SK-N-SH (cell line): ENCODE data around the gene TDP2. TPM values are rescaled to one million over a fixed set of nuclear protein-coding genes. Genes with fewer than 3 reads are reported as not detected.

Source experiments
- CTCF ChIA-PET: fragments of 300-600, 350-600 bp; formaldehyde crosslinking; extraction: SDS; loops from one replicate; lab custom pipeline; 2021; lab: Yijun Ruan, JAX
- POLR2A ChIA-PET: fragments of 350-600 bp; sonication (Branson Sonifier 250); formaldehyde crosslinking; extraction: SDS; loops from one replicate; lab custom pipeline; 2020; ENCODE audit warnings: antibody characterized with exemption, inconsistent platforms; lab: Yijun Ruan, JAX
- DNase-seq: peaks from one replicate; pipeline ENCODE4 v3.0.0; 2012
- H2AFZ ChIP-seq: fragments of 200-600 bp; sonication (generic); 2 replicates; pipeline ENCODE4 v1.8.1; 2016; ENCODE audit warnings: antibody characterized with exemption, mild to moderate bottlenecking, low read depth
- H3F3A ChIP-seq: fragments of 200-600 bp; sonication (generic); replicated peaks from 2 replicates; pipeline ENCODE3; 2016; ENCODE audit warnings: antibody characterized with exemption, mild to moderate bottlenecking; ENCODE audit not compliant: insufficient read depth
- H3K27ac ChIP-seq, 2 experiments: fragments of 200-500 bp in 1 of 2; fragments of 200-600 bp in 1 of 2; sonication (Bioruptor generic) in 1 of 2; sonication (generic), shearing (Covaris generic) in 1 of 2; 2 replicates each; pipeline versions ENCODE4 v1.5.1 to v1.6.1; 2014 to 2016; ENCODE audit warnings: low read depth in 2 of 2, inconsistent platforms in 1 of 2, low read length in 1 of 2, mild to moderate bottlenecking in 1 of 2, mixed read lengths in 1 of 2
- H3K27me3 ChIP-seq: fragments of 200-600 bp; sonication (generic), shearing (Covaris generic); 2 replicates; pipeline ENCODE4 v1.6.1; 2016; ENCODE audit warnings: mixed run types; ENCODE audit not compliant: insufficient read depth
- H3K36me3 ChIP-seq, 2 experiments: fragments of 200-500 bp in 1 of 2; fragments of 200-600 bp in 1 of 2; sonication (Bioruptor generic) in 1 of 2; sonication (generic) in 1 of 2; replicated peaks in 1 of 2; 2 replicates each; pipeline versions ENCODE3 to v1.5.1; 2014 to 2016; ENCODE audit warnings: low read length in 1 of 2, mild to moderate bottlenecking in 1 of 2; ENCODE audit not compliant: insufficient read depth in 2 of 2, control insufficient read depth in 1 of 2
- H3K4me1 ChIP-seq, 2 experiments: fragments of 200-500 bp in 1 of 2; fragments of 200-600 bp in 1 of 2; sonication (Bioruptor generic) in 1 of 2; sonication (generic), shearing (Covaris generic) in 1 of 2; 2 replicates each; pipeline versions ENCODE4 v1.5.1 to v1.6.1; 2014 to 2016; ENCODE audit warnings: low read depth in 1 of 2, low read length in 1 of 2, mixed run types in 1 of 2; ENCODE audit not compliant: insufficient read depth in 2 of 2, control insufficient read depth in 1 of 2
- H3K4me2 ChIP-seq: fragments of 200-600 bp; sonication (generic), shearing (Covaris generic); 2 replicates; pipeline ENCODE4 v1.6.1; 2017; ENCODE audit warnings: mixed run types
- H3K4me3 ChIP-seq, 2 experiments: fragments of 200-500 bp in 1 of 2; fragments of 200-600 bp in 1 of 2; sonication (Bioruptor generic) in 1 of 2; sonication (generic), shearing (Covaris generic) in 1 of 2; 2 replicates each; pipeline versions ENCODE4 v1.5.1 to v1.8.1; 2014 to 2016; ENCODE audit warnings: low read depth in 2 of 2, inconsistent platforms in 1 of 2, low read length in 1 of 2, mild to moderate bottlenecking in 1 of 2, mixed read lengths in 1 of 2, moderate library complexity in 1 of 2
- H3K79me2 ChIP-seq: fragments of 200-600 bp; sonication (generic); 2 replicates; pipeline ENCODE4 v1.8.1; 2017; ENCODE audit warnings: mild to moderate bottlenecking; ENCODE audit not compliant: insufficient read depth
- H3K9ac ChIP-seq: fragments of 200-600 bp; sonication (generic); 2 replicates; pipeline ENCODE4 v1.6.1; 2017; ENCODE audit warnings: mixed run types
- H3K9me2 ChIP-seq: fragments of 200-600 bp; sonication (generic); 2 replicates; pipeline ENCODE4 v1.6.1; 2017; ENCODE audit warnings: mixed run types
- H3K9me3 ChIP-seq: fragments of 200-600 bp; sonication (generic); 2 replicates; pipeline ENCODE4 v1.6.1; 2017; ENCODE audit warnings: mixed run types, mild to moderate bottlenecking, moderate library complexity
- H4K20me1 ChIP-seq: fragments of 200-600 bp; sonication (generic); 2 replicates; pipeline ENCODE4 v1.6.1; 2017; ENCODE audit warnings: mild to moderate bottlenecking, mixed run types; ENCODE audit not compliant: insufficient read depth
- ELF1 ChIP-seq: IDR thresholded peaks from 2 replicates; pipeline ENCODE4 v1.4.0; 2012
- EP300 ChIP-seq, 2 experiments: IDR thresholded peaks; 2 replicates each; pipeline versions ENCODE4 v1.4.0 to v1.6.1; 2012; ENCODE audit warnings: borderline replicate concordance in 1 of 2, low read depth in 1 of 2, low read length in 1 of 2
- EZH2phosphoT487 ChIP-seq: fragments of 200-600 bp; sonication (generic); IDR thresholded peaks from 2 replicates; pipeline ENCODE4 v1.6.1; 2017; ENCODE audit warnings: low read depth, mixed run types, mild to moderate bottlenecking, antibody characterized with exemption, moderate library complexity, borderline replicate concordance
- FOSL2 ChIP-seq: IDR thresholded peaks from 2 replicates; pipeline ENCODE4 v1.4.0; 2012; ENCODE audit warnings: low read depth, mild to moderate bottlenecking, moderate library complexity, borderline replicate concordance
- FOXJ3 ChIP-seq: sonication (generic); formaldehyde crosslinking; IDR thresholded peaks from 2 replicates; pipeline ENCODE4 v1.5.1; 2020; ENCODE audit warnings: mild to moderate bottlenecking, missing genetic modification reagents
- FOXM1 ChIP-seq: IDR thresholded peaks from 2 replicates; pipeline ENCODE4 v1.4.0; 2012; ENCODE audit warnings: low read depth, mild to moderate bottlenecking
- GATA2 ChIP-seq: sonication (generic); formaldehyde crosslinking; IDR thresholded peaks from 2 replicates; pipeline ENCODE4 v1.5.0; 2020; ENCODE audit warnings: mild to moderate bottlenecking, missing genetic modification reagents
- IRF3 ChIP-seq: fragments of 150-350 bp; IDR thresholded peaks from 2 replicates; pipeline ENCODE4 v1.6.1; 2016; ENCODE audit warnings: mild to moderate bottlenecking, low read depth, low read length
- JUND ChIP-seq: IDR thresholded peaks from 2 replicates; pipeline ENCODE4 v1.4.0; 2012
- MAX ChIP-seq: IDR thresholded peaks from 2 replicates; pipeline ENCODE4 v1.4.0; 2012; ENCODE audit warnings: low read depth
- MEF2A ChIP-seq: IDR thresholded peaks from 2 replicates; pipeline ENCODE4 v1.4.0; 2012; ENCODE audit warnings: low read depth, borderline replicate concordance
- MXI1 ChIP-seq: IDR thresholded peaks from 2 replicates; pipeline ENCODE4 v1.6.1; 2012; ENCODE audit warnings: mild to moderate bottlenecking, low read depth, low read length, improper control_type of control experiment
- NFIC ChIP-seq: IDR thresholded peaks from 2 replicates; pipeline ENCODE4 v1.4.0; 2012; ENCODE audit warnings: borderline replicate concordance
- RAD21 ChIP-seq: IDR thresholded peaks from 2 replicates; pipeline ENCODE4 v1.6.1; 2012; ENCODE audit warnings: mild to moderate bottlenecking, low read length
- RCOR1 ChIP-seq: fragments of 150-350 bp; IDR thresholded peaks from 2 replicates; pipeline ENCODE4 v1.6.1; 2017; ENCODE audit warnings: antibody characterized with exemption, low read length
- RFX5 ChIP-seq: IDR thresholded peaks from 2 replicates; pipeline ENCODE4 v1.6.1; 2012; ENCODE audit warnings: mild to moderate bottlenecking, improper control_type of control experiment, low read length
- SIN3A ChIP-seq: IDR thresholded peaks from 2 replicates; pipeline ENCODE4 v1.6.1; 2012; ENCODE audit warnings: low read depth, mild to moderate bottlenecking, low read length, moderate library complexity, borderline replicate concordance
- SMC3 ChIP-seq: IDR thresholded peaks from 2 replicates; pipeline ENCODE4 v1.6.1; 2012; ENCODE audit warnings: low read depth, low read length, improper control_type of control experiment
- TCF12 ChIP-seq: IDR thresholded peaks from 2 replicates; pipeline ENCODE4 v1.4.0; 2012
- USF1 ChIP-seq: IDR thresholded peaks from 2 replicates; pipeline ENCODE4 v1.4.0; 2012; ENCODE audit warnings: low read depth, borderline replicate concordance
- WGBS: methylation state at CpG from one replicate; pipeline ENCODE4 v1.1.6; 2017; ENCODE audit warnings: low lambda C conversion rate; 5-methylcytosine and 5-hydroxymethylcytosine counted together
- polyA plus RNA-seq, 3 experiments: library from polyadenylated mRNA; depleted of rRNA; stranded (reverse); fragments of >200 nt; gene quantifications; 2 replicates each; pipeline ENCODE4 v1.2.3, GENCODE V29; 2012

The TDP2 gene
- polyA plus RNA-seq, 1 of the 3 experiments (the other 2 are of a cell fraction) = 20.0 TPM

- Histone ChIP-seq H3K9me3 (no peaks in the 10 kb centered on the region), H3F3A (no peaks in the 10 kb centered on the region), H3K9me2 (no peaks in the 10 kb centered on the region), H3K9ac (no peak overlapping the region), H2AFZ (no peak overlapping the region), H4K20me1 (no peaks in the 10 kb centered on the region), H3K4me2 (no peak overlapping the region), H3K4me1 (peaks cover 0 to 6% of the 10 kb centered on the region in 2 experiments; a peak in 2 of 4 replicates), H3K27ac (no peak overlapping the region; a peak in 1 of 4 replicates), H3K79me2 (no peaks in the 10 kb centered on the region), H3K36me3 (no peaks in the 10 kb centered on the region), H3K27me3 (no peaks in the 10 kb centered on the region), H3K4me3 (no peak overlapping the region)
- ChIA-PET CTCF (interaction anchor here (1.1 to 2.3 kb wide), 5 partner anchors 14 to 51 kb away, joined by 3 to 8 read pairs (median 3); partner anchors contain the start of genes ACOT13, KIAA0319 and TDP2), POLR2A (interaction anchor here (1.1 kb wide), 1 partner anchor 35 kb away, joined by 3 read pairs; the partner anchor contains the start of genes ACOT13 and TDP2)
- WGBS = 44% methylated on average over 5 of the region's 5 CpGs
- peak; percentile 41 for DNase-seq
- peak; percentile 47 for TF ChIP-seq GATA2
- no peak for TF ChIP-seq FOXM1
- TF ChIP-seq USF1 = no peak
- no peak for TF ChIP-seq RCOR1
Measured at GRCh38 chr6:24631671-24632070, 35.0 kb downstream of the TDP2 start.

GRCh38 chr6:24630856-24631505 is 35.7 kb downstream of the TDP2 start:
- H3K4me2 ChIP-seq = no peak overlapping the region

GRCh38 chr6:24621626-24622289 is 44.9 kb downstream of the TDP2 start:
- no peaks in the 10 kb centered on the region for H3K4me1 ChIP-seq
- no peak overlapping the region for H3K9ac ChIP-seq
- no peaks in the 10 kb centered on the region for H4K20me1 ChIP-seq
- no peak overlapping the region for H3K4me3 ChIP-seq
- H3K36me3 ChIP-seq = no peaks in the 10 kb centered on the region
- no peaks in the 10 kb centered on the region for H3F3A ChIP-seq
- no peaks in the 10 kb centered on the region for H3K9me3 ChIP-seq
- no peaks in the 10 kb centered on the region for H3K9me2 ChIP-seq
- H3K27ac ChIP-seq = no peak overlapping the region
- no peak overlapping the region for H3K4me2 ChIP-seq
- CTCF ChIA-PET = interaction anchor here (0.7 to 2.9 kb wide), 5 partner anchors 13 to 127 kb away, joined by 3 to 12 read pairs (median 4); partner anchors contain the start of gene ALDH5A1
- no peak for DNase-seq
- H2AFZ ChIP-seq = no peak overlapping the region
- 50% methylated on average over 7 of the region's 7 CpGs for WGBS
- no peaks in the 10 kb centered on the region for H3K79me2 ChIP-seq
- H3K27me3 ChIP-seq = no peaks in the 10 kb centered on the region
- POLR2A ChIA-PET = no interaction called here
- no peak for TF ChIP-seq ELF1
- no peak for TF ChIP-seq MXI1
- no peak for TF ChIP-seq MEF2A
- no peak for TF ChIP-seq NFIC
- no peak for TF ChIP-seq SIN3A
- TF ChIP-seq FOXJ3 (CRISPR knock-in tag) = no peak
- TF ChIP-seq TCF12 = no peak
- TF ChIP-seq FOXM1 = no peak
- no peak for TF ChIP-seq EZH2phosphoT487
- no peak for TF ChIP-seq EP300 (IDR thresholded peaks at IDR 0.05; ENCODE audit: borderline replicate concordance in 1 of 2, low read depth in 1 of 2, low read length in 1 of 2)
- no peak for TF ChIP-seq MAX
- TF ChIP-seq SMC3 = no peak
- no peak for TF ChIP-seq RAD21
- TF ChIP-seq JUND = no peak
- TF ChIP-seq IRF3 = no peak
- no peak for TF ChIP-seq FOSL2
- TF ChIP-seq RFX5 = no peak

More at GRCh38 chr6:24630856-24631505, 35.7 kb downstream of the TDP2 start:
- Histone ChIP-seq H3K9me3 (no peaks in the 10 kb centered on the region), H3K79me2 (no peaks in the 10 kb centered on the region), H3F3A (no peaks in the 10 kb centered on the region), H3K36me3 (no peaks in the 10 kb centered on the region), H3K9ac (no peak overlapping the region), H2AFZ (no peak overlapping the region), H3K9me2 (no peaks in the 10 kb centered on the region), H3K27ac (no peak overlapping the region; a peak in 1 of 4 replicates), H4K20me1 (no peaks in the 10 kb centered on the region), H3K4me1 (peaks cover 0 to 6% of the 10 kb centered on the region in 2 experiments; a peak in 2 of 4 replicates), H3K27me3 (no peaks in the 10 kb centered on the region), H3K4me3 (no peak overlapping the region)
- DNase-seq = no peak
- CTCF ChIA-PET = interaction anchor here (1.2 to 2.3 kb wide), 3 partner anchors 36 to 50 kb away, joined by 3 to 8 read pairs (median 5); partner anchors contain the start of genes ACOT13 and TDP2
- no peak for TF ChIP-seq NFIC
- POLR2A ChIA-PET = interaction anchor here (1.1 kb wide), 1 partner anchor 35 kb away, joined by 3 read pairs; the partner anchor contains the start of genes ACOT13 and TDP2
- WGBS = 77% methylated on average over 5 of the region's 5 CpGs
